GM12873 (cell line): ENCODE measurements around the gene TBC1D21.
A peak's percentile ranks its signal among the peaks of the same experiment; 100 is the strongest.

Experiments used
- TF ChIP-seq, protein P1 (sequence below): IDR thresholded peaks from 2 replicates; pipeline ENCODE4 v1.5.1; 2012; ENCODE audit warnings: low read depth, mild to moderate bottlenecking, moderate library complexity, low read length, control low read depth; ENCODE audit not compliant: insufficient read depth; ENCODE audit errors: missing control alignments

Gene TBC1D21

DNA sequence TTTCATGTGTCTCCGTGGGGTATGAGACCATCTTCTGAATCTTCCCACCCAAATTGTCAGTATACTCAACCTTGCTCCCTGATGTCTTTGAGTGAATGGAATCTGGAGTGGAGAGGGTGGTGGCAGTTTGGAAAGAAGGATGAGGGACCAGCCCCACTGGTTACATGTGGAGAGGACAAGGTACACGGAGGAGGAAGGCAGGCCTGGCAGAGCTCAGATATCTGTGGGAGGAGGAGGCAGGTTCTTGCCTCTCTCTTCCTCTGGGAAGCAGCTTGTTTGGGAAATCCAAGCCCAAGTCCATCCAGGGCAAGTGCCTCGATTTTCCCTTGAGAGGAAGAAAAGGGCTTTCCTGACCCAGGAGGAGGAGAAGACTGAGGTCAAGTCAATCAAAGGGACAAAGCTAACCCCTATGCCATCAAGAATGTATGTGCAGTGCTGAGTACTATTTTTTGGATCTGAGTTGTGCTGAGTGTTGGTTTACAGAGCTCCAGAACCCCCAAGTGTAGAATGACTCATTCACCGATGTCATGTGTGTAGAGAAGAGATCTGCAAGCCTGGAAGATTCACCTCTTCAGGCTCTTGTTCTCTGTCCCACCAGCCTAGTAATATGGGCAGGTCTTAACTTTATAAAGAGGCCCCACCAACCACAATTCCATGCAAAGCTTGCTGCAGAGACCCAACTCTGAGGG lies 33.1 kb downstream of the TBC1D21 start:
- TF ChIP-seq, protein P1, sequence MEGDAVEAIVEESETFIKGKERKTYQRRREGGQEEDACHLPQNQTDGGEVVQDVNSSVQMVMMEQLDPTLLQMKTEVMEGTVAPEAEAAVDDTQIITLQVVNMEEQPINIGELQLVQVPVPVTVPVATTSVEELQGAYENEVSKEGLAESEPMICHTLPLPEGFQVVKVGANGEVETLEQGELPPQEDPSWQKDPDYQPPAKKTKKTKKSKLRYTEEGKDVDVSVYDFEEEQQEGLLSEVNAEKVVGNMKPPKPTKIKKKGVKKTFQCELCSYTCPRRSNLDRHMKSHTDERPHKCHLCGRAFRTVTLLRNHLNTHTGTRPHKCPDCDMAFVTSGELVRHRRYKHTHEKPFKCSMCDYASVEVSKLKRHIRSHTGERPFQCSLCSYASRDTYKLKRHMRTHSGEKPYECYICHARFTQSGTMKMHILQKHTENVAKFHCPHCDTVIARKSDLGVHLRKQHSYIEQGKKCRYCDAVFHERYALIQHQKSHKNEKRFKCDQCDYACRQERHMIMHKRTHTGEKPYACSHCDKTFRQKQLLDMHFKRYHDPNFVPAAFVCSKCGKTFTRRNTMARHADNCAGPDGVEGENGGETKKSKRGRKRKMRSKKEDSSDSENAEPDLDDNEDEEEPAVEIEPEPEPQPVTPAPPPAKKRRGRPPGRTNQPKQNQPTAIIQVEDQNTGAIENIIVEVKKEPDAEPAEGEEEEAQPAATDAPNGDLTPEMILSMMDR = no peak

DNA sequence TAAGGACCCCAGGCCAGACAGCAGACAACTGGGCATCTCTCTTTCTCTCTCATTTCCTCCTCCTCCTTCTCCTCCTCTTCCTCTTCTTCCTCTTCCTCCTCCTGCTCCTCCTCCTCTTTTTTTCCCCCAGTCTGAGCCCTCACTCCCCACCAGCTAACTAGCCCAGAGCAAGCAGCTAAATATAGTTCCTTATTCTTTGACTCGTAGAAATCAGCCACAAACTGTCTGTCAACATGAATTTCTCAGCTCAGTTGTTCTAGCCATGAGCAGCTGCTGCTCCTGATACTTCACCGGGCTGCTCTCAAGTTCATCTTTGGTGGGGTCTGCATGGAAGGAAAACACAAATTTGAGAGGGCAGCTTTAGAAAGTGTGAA lies 33.7 kb downstream of the TBC1D21 start:
- TF ChIP-seq, protein P1 = no peak

DNA sequence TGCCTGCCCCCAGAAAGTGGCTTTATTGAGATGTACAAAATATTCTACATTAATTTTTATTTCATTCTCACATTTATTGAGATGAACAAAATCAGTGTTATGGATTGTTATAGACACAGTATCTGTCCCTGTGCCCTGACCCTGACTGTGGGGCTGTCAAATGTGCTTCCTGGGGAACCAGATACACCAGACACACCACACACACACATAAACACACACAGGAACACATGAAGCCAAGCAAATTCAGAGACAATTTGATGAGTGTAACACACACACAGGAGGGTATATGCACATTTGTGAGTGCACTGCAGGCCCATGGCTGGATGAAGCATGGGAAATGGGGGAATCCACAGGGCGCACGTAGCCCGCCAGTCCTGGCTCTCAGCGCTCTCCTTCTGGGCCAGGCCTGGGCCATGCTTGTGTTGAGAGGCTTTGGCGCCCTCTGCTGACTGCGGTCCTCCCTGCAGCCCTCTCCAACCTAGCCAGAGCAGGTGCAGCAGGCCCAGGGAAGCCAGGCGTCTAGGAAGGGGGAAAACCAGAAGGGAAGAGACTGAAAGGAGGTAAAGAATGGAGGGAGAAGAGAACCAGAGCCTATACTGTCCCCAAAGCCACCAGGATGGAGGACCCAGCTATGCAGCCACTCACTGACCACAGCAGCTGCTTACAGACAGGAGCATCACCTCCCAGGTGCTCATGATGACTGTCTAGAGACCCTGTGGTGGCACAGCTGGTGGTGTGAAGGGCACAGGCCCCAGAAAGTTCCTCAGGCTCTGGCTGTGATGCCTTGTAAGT lies 34.9 kb downstream of the TBC1D21 start:
- TF ChIP-seq, protein P1 = peak; percentile 94

DNA sequence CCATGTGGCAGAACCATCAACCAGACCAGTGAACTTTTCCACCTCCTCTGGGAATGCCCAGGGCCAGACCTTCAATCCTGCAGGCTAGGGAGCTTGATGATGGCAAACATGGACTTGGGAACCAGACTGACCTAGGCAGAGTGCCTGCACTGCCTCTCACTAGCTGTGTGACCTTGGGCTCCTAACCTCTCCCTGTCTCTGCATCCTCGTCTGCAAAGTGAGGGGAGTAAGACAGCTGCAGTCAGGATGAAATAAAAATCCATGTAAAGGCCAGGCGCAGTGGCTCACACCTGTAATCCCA lies 35.4 kb downstream of the TBC1D21 start:
- TF ChIP-seq, protein P1 = no peak

DNA sequence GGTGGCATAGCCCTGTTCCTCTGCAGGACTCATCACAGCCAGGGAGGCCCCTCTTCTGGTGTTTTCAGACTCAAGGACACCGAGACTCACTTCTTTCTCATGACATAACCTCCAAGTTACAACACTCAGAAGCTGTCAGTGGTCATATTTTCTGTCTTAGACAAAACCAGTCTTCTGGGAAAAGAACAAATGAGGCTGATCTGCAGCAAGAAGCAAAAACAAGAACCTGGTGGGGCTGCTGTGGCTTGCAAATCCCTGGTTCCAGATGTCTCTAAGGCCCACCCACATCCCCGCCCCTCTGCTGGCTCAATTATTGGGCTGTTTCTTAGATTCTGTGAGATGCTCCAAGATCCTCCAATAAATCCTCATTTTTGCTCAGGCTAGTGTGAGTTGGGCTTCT lies 36.3 kb downstream of the TBC1D21 start:
- TF ChIP-seq, protein P1 = no peak

DNA sequence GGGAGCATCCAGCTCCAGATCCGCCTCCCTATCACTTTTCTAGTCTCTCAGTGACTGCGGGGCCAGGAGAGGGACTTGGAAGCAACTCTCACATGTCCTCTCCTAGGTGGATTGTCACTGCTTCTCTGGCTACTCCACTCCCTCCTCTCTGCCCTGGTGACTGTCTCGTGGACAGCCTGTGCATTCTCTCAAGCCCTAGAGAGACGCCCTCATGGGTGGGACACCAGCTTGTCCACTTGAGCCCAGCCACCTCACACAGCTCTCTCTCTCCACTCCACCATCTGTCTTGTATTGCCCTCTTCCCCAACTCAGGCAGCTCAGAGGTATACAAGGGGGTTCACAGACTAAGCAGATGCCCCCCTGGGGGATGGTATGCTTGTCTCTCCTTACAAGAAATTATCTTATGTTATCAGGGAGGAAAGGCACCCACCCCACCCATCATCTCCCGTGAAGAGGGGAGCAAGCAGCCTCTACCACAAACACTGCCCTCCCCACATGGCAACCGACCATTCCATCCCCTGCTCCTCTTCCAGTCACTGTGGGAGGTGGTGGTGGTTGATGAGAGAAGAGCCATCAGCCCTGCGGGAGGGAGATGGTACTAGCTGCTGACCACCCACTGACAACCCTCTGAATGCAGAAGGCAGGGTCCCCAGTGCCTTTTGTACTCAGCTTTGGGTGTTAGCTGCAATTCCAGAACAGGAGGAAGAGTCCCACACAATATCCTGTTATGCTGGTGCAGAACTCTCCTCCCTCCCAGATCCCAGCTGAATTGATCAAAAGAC lies 37.3 kb downstream of the TBC1D21 start:
- TF ChIP-seq, protein P1 = no peak

DNA sequence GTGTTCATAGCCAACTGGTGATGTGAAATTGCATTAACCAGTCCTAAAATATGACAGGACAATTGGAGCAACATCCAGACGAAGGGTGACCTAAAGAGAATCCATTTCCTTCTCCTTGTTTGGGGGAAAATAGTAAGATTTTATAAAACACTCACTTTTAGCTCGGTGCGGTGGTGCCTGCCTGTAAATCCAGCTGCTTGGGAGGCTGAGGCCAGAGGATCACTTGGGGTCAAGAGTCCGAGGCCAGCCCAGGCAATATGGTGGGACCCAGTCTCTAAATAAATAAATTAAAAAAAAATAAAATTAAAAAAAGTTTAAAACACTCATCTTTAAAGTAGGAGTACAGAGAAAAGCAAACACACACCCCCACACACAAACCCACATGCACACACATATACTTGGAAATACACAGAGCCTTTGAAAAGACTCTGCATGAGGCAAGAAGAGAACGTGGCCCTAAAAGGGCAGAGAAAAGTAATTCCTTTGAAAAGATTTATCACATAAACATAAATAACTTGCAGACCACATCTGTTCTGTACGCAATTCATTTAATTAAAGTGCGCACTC lies 38.7 kb downstream of the TBC1D21 start:
- TF ChIP-seq, protein P1 = no peak
